K562 (cell line): ENCODE results near the gene MYL4. TPM values are rescaled to one million over a fixed set of nuclear protein-coding genes. Genes with fewer than 3 reads are reported as not detected.
A peak's percentile ranks its signal among the peaks of the same experiment; 100 is the strongest.

Experiments used
- CCNT2 ChIP-seq: IDR thresholded peaks from 2 replicates; pipeline ENCODE4 v1.6.1; 2011; ENCODE audit warnings: borderline replicate concordance, low read depth, mild to moderate bottlenecking, moderate library complexity, mixed read lengths, low read length; ENCODE audit not compliant: insufficient read length; ENCODE audit errors: extremely low read depth
- ERF ChIP-seq: fragments of 450-650 bp; formaldehyde crosslinking; IDR thresholded peaks from 2 replicates; pipeline ENCODE4 v1.4.0; 2020; ENCODE audit warnings: mild to moderate bottlenecking, mixed read lengths
- TAF1 ChIP-seq: IDR thresholded peaks from 2 replicates; pipeline ENCODE4 v1.6.1; 2011; ENCODE audit warnings: mild to moderate bottlenecking, low read length, moderate library complexity; ENCODE audit not compliant: insufficient read depth, control insufficient read depth, severe bottlenecking; ENCODE audit errors: extremely low read depth
- ZNF318 ChIP-seq, 2 experiments: fragments of 450-650 bp; IDR thresholded peaks; 2 replicates each; pipeline ENCODE4 v1.6.1; 2016; ENCODE audit warnings: mild to moderate bottlenecking in 2 of 2, borderline replicate concordance in 1 of 2, low read depth in 1 of 2, moderate library complexity in 1 of 2
- polyA plus RNA-seq, 8 experiments: library from polyadenylated mRNA; depleted of rRNA in 4 of 8; stranded (reverse) in 5 of 8; unstranded in 3 of 8; fragments of >200 nt; fragmentation: Nextera tagmentation in 2 of 8; fragmentation: Illumina TruSeq in 1 of 8; extraction: Ambion mirVana in 2 of 8; extraction: Trizol in 1 of 8; gene quantifications; 2 replicates each; pipeline versions ENCODE4 v1.2.1 to v1.2.3, GENCODE V29; 2011 to 2014; ENCODE audit warnings: inconsistent platforms in 1 of 8, missing spikeins in 1 of 8
- total RNA-seq, 7 experiments: library from RNA; depleted of rRNA in 6 of 7; stranded (reverse); fragments of >200 nt in 6 of 7; fragmentation: Illumina TruSeq in 2 of 7; extraction: Trizol in 2 of 7; gene quantifications; 2 replicates each; pipeline versions ENCODE4 v1.2.1 to v1.2.3, GENCODE V29; 2011 to 2021; ENCODE audit warnings: low replicate concordance in 1 of 7

Gene MYL4
- total and polyA plus RNA-seq, 9 of the 15 experiments (the other 6 are each of a cell fraction or from before 2014, with no cell fraction given): 117 to 423 (median 221) TPM

GRCh38 chr17:47253541-47254402, 44.6 kb downstream of the MYL4 start, which contains the start of gene ITGB3 (continued):
- TF ChIP-seq ZNF318 (IDR thresholded peaks at IDR 0.05; ENCODE audit: borderline replicate concordance in 1 of 2, low read depth in 1 of 2) (no peak), CCNT2 (peak; percentile 64), TAF1 (peak; percentile 22), ERF (CRISPR knock-in tag) (0 out of 2 replicates have a peak, but pooled peaks have one; percentile 46)
